Activated T-helper 1 cell treated with anti-CD3 and anti-CD28 coated beads, Interleukin-2, amount 50 U/mL, for 16 hours (primary cell): ENCODE data around the gene OLIG3.

Experiments
- DNase-seq, 2 donors: peaks; one replicate each; pipeline ENCODE4 v3.0.0-alpha.2; 2020; ENCODE audit warnings: low read depth in 1 of 2, low spot score in 1 of 2

OLIG3 gene

DNA sequence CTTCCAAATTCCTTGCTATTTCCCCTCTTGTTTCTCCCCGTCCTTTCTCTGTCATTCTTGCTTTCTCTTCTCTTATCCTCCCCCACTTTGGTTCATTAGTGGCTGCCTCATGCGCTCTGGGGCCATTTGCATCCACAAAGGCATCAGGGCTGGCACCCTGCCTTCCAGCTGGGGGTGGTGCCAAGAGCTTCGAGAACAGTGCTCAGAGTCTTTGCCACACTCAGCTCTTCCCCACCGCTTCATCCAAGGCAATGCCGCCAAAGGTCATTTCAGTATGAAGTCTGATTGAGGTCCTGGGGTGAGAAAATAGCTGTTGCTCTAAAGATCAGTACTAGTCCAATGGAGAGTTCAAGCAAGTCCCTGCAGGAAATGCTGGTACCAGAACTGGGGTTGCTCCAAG is 22.7 kb downstream of the OLIG3 start:
- DNase-seq = no peak

DNA sequence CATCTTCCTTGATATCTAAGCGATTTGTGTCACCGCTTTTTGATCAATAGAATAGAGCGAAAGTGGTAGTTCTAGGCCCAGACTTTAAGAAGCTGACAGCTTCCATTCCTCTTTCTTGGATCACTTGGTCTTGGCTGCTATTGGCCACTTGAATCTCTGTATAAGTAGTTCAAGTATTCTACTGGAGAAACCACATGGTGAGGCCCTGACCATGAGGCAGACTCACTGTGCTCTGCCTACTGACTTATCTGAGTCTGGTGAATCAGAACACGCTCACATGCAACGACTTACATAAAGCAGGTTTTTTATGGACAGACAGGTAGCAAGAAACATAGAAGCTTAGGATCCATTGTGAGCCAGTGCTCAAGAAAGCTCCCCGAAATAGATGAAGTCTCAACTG is 27.0 kb downstream of the OLIG3 start:
- no peak for DNase-seq

DNA sequence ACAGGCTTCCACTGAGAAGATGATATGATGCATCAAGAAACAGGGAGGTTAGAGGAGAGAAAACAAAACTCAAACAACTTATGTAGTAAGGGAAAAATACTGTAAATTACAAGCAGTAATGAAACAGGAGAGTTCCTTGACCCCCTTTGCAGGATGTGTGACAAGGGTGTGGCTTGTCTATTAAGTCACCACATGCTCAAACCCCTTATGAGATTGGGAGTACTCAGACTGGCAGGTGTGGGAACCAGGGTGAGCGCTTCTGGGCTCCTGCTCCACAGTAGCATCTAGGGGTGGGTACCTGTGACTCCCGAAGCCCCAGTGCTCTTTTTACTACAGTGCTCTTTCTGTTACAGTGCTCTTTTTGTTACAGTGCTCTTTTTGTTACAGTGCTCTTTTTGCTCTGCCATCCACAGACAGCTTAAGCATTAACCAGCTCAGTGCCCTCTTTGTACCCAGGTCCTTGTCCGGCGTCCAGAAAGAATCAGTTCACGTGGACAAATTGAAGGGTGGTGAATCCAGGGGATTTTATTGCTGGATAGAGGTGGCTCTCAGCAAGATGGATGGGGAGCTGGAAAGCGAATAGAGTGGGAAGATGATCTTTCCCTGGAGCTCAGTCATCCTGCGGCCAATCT is 28.7 kb downstream of the OLIG3 start:
- no peak for DNase-seq

DNA sequence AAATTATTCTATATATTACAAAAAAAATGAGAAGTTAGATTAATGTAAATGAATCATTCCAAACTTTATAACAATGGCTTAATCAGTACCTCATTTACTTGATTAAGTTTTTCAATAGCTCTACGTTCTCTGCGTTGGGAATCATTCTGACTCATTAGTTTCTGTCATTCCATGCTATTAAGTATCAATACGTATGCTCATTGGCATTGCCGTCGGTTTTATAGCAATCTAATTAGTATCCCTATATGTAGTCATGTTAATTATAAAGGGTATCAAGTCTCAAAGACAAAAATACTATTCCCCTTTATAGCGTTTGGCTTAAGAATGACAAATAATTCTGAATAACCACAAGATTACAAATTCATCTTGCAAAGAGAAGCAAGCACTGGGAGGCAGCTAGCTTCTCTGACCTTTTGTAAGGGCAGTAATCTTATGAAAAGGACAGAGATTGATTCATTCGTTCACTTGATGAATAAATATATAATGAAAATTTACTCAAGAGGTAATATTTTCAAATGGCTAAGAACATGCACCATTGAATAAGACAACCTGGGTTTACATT is 41.8 kb downstream of the OLIG3 start:
- no peak for DNase-seq

DNA sequence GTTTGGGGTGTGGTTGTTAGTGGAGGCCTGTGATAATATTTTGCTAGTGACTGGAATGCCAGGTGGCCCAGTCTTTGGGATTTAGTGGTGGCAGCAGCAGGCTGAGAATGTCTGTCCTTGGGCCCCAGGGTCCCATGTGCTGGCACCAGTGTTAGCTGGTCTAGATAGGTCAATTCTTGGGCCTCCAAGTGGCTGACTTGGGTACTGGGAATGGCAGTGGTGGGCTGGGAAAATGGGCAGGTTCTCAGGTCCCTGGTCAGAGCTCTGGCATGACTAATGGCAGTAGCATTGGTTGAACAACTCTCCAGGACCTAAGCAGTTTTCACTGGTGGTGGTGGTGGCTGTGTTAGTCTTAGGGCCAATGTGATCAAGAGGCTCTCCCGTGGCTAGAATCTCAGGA is 50.3 kb downstream of the OLIG3 start:
- DNase-seq = no peak
